Ishikawa (cell line): Measurements from ENCODE around the gene CD84.

Experiments used
- CEBPB ChIP-seq: IDR thresholded peaks from 2 replicates; pipeline ENCODE4 v1.6.1; 2012
- CREB1 ChIP-seq: IDR thresholded peaks from 2 replicates; pipeline ENCODE4 v1.6.1; 2012; ENCODE audit warnings: low read depth
- EGR1 ChIP-seq: IDR thresholded peaks from 2 replicates; pipeline ENCODE4 v1.6.1; 2012
- EP300 ChIP-seq: IDR thresholded peaks from 2 replicates; pipeline ENCODE4 v1.6.1; 2012; ENCODE audit warnings: borderline replicate concordance
- FOXM1 ChIP-seq: IDR thresholded peaks from 2 replicates; pipeline ENCODE4 v1.6.1; 2012; ENCODE audit warnings: low read depth, borderline replicate concordance
- MAX ChIP-seq: IDR thresholded peaks from 2 replicates; pipeline ENCODE4 v1.6.1; 2012
- NFIC ChIP-seq: IDR thresholded peaks from 2 replicates; pipeline ENCODE4 v1.6.1; 2012
- RAD21 ChIP-seq: IDR thresholded peaks from 2 replicates; pipeline ENCODE4 v1.6.1; 2012; ENCODE audit warnings: low read depth
- TAF1 ChIP-seq: IDR thresholded peaks from 2 replicates; pipeline ENCODE4 v1.6.1; 2012; ENCODE audit warnings: low read depth, mild to moderate bottlenecking
- TCF12 ChIP-seq: IDR thresholded peaks from 2 replicates; pipeline ENCODE4 v1.6.1; 2012; ENCODE audit warnings: low read depth
- TEAD4 ChIP-seq: IDR thresholded peaks from 2 replicates; pipeline ENCODE4 v1.6.1; 2012
- USF1 ChIP-seq: IDR thresholded peaks from 2 replicates; pipeline ENCODE4 v1.6.1; 2012
- YY1 ChIP-seq: IDR thresholded peaks from 2 replicates; pipeline ENCODE4 v1.6.1; 2012; ENCODE audit warnings: low read depth
- ZBTB7A ChIP-seq: IDR thresholded peaks from 2 replicates; pipeline ENCODE4 v1.6.1; 2012; ENCODE audit warnings: low read depth
- TF ChIP-seq, protein P1 (sequence below): IDR thresholded peaks from 2 replicates; pipeline ENCODE4 v1.6.1; 2012; ENCODE audit warnings: low read depth, mild to moderate bottlenecking

The CD84 gene

GRCh38 chr1:160560045-160560705, 19.1 kb downstream of the CD84 start:
- TF ChIP-seq CEBPB (no peak), ZBTB7A (no peak), FOXM1 (no peak), TEAD4 (no peak), TCF12 (no peak), MAX (no peak), USF1 (no peak), YY1 (no peak), CREB1 (no peak), NFIC (no peak), EGR1 (no peak), TAF1 (no peak), RAD21 (no peak), EP300 (no peak)
- TF ChIP-seq, protein P1, sequence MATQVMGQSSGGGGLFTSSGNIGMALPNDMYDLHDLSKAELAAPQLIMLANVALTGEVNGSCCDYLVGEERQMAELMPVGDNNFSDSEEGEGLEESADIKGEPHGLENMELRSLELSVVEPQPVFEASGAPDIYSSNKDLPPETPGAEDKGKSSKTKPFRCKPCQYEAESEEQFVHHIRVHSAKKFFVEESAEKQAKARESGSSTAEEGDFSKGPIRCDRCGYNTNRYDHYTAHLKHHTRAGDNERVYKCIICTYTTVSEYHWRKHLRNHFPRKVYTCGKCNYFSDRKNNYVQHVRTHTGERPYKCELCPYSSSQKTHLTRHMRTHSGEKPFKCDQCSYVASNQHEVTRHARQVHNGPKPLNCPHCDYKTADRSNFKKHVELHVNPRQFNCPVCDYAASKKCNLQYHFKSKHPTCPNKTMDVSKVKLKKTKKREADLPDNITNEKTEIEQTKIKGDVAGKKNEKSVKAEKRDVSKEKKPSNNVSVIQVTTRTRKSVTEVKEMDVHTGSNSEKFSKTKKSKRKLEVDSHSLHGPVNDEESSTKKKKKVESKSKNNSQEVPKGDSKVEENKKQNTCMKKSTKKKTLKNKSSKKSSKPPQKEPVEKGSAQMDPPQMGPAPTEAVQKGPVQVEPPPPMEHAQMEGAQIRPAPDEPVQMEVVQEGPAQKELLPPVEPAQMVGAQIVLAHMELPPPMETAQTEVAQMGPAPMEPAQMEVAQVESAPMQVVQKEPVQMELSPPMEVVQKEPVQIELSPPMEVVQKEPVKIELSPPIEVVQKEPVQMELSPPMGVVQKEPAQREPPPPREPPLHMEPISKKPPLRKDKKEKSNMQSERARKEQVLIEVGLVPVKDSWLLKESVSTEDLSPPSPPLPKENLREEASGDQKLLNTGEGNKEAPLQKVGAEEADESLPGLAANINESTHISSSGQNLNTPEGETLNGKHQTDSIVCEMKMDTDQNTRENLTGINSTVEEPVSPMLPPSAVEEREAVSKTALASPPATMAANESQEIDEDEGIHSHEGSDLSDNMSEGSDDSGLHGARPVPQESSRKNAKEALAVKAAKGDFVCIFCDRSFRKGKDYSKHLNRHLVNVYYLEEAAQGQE: no peak

DNA sequence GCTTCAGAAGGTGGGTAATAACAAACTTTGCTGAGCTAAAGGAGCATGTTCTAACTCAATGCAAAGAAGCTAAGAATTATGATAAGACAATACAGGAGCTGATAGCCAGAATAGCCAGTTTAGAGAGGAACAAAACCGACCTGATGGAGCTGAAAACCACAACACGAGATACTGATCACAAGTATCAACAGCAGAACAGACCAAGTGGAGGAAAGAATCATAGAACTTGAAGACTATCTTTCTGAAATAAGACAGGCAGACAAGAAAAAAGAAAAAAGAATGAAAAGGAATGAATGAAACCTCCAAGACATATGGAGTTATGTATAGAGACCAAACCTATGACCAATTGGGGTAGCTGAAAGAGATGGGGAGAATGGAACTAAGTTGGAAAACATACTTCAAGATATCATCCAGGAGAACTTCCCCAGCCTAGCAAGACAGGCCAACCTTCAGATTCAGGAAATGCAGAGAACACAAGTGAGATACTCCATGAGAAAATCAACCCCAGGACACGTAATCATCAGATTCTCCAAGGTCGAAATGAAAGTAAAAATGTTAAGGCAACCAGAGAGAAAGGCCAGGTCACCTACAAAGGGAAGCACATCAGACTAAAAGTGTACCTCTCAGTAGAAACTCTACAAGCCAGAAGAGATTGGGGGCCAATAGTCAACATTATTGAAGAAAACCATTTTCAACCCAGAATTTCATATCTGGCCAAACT, 20.5 kb downstream of the CD84 start:
- TF ChIP-seq TAF1: no peak
- TF ChIP-seq TCF12: no peak
- TF ChIP-seq MAX: no peak
- no peak for TF ChIP-seq USF1
- no peak for TF ChIP-seq EGR1
- no peak for TF ChIP-seq NFIC
- no peak for TF ChIP-seq ZBTB7A
- no peak for TF ChIP-seq FOXM1
- TF ChIP-seq CREB1: no peak
- TF ChIP-seq YY1: no peak
- TF ChIP-seq EP300: no peak
- TF ChIP-seq TEAD4: no peak
- no peak for TF ChIP-seq RAD21
- no peak for TF ChIP-seq CEBPB
- TF ChIP-seq, protein P1: no peak

DNA sequence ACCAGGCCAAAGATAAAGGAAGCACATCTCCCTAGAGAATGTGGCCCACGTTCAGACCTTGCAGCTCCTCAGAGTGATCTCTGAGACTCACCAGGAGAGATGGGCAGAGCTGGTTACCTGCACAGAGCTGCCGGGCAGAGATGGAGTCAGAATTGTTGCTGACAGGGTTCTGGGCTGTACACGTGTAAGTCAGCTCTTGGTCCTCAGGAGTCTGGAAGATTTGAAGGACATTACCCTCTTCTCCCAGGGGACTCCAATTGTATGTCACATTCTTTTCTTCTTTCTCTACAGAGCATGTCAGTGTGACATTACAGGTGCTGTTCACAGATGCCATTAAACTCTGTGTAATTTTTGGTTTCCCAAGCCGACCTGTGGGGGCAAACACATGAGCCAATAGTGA, 25.5 kb downstream of the CD84 start:
- TF ChIP-seq MAX (no peak), FOXM1 (no peak), EP300 (no peak), TAF1 (no peak), EGR1 (no peak), USF1 (no peak), TEAD4 (no peak), TCF12 (no peak), NFIC (no peak), RAD21 (no peak), ZBTB7A (no peak), CREB1 (no peak), YY1 (no peak), CEBPB (no peak)
- TF ChIP-seq, protein P1: no peak
